ENCODE results near the gene ING5.
"Not testable (repeated sequence)": the region's sequence is repeated elsewhere in the genome, so short reads cannot be mapped to it uniquely, and the experiment has no call there.

GRCh38 chr2:241743008-241743407, 41.2 kb downstream of the ING5 start:
- TF ChIP-seq CTCF (IDR thresholded peaks at IDR 0.05; ENCODE audit: low read depth, low read length); POLR2A (IDR thresholded peaks at IDR 0.05; ENCODE audit: extremely low read depth, insufficient read length); MAX (IDR thresholded peaks at IDR 0.05; ENCODE audit: low read depth, low read length); MYC (IDR thresholded peaks at IDR 0.05; ENCODE audit: low read depth, low read length): not testable (repeated sequence)

All from NB4 (cell line).